Endothelial cell of umbilical vein (primary cell): ENCODE results near the gene COL7A1.
"Not testable (repeated sequence)": the region's sequence is repeated elsewhere in the genome, so short reads cannot be mapped to it uniquely, and the experiment has no call there.

ENCODE experiments used
- EZH2 ChIP-seq: IDR thresholded peaks from 2 replicates; pipeline ENCODE4 v1.6.1; 2012; ENCODE audit warnings: borderline replicate concordance, low read depth, mild to moderate bottlenecking, moderate library complexity, low read length, inconsistent platforms; ENCODE audit not compliant: severe bottlenecking
- GATA2 ChIP-seq: IDR thresholded peaks from 2 replicates; pipeline ENCODE4 v1.7.0; 2011; ENCODE audit warnings: low read depth, mild to moderate bottlenecking, moderate library complexity, mixed read lengths, low read length; ENCODE audit not compliant: insufficient read length, insufficient read depth
- JUN ChIP-seq: IDR thresholded peaks from 2 replicates; pipeline ENCODE4 v1.6.1; 2011; ENCODE audit warnings: borderline replicate concordance, low read depth; ENCODE audit not compliant: insufficient read length, insufficient read depth
- MYC ChIP-seq: IDR thresholded peaks from one replicate; pipeline ENCODE4 v1.6.1; 2011; ENCODE audit warnings: mild to moderate bottlenecking, low read depth, low read length
- POLR2A ChIP-seq: IDR thresholded peaks from 2 replicates; pipeline ENCODE4 v1.6.1; 2012; ENCODE audit warnings: low read depth, mild to moderate bottlenecking, control low read depth, low read length
- POLR2AphosphoS5 ChIP-seq: IDR thresholded peaks from 2 replicates; pipeline ENCODE4 v1.6.1; 2012; ENCODE audit warnings: low read depth, mild to moderate bottlenecking, control low read depth, low read length, moderate library complexity; ENCODE audit not compliant: insufficient read depth
- TF ChIP-seq, protein P1 (sequence below), 2 donors: IDR thresholded peaks; 1 replicate in 1 of 2; 2 replicates in 1 of 2; pipeline ENCODE4 v1.5.1; 2011; ENCODE audit warnings: low read length in 2 of 2, mild to moderate bottlenecking in 2 of 2, moderate library complexity in 2 of 2, control low read depth in 1 of 2, inconsistent platforms in 1 of 2, low read depth in 1 of 2; ENCODE audit not compliant: insufficient read depth in 1 of 2; ENCODE audit errors: extremely low read depth in 1 of 2
- TF ChIP-seq, protein P2 (sequence below): IDR thresholded peaks from 2 replicates; pipeline ENCODE4 v1.6.1; 2011; ENCODE audit not compliant: insufficient read depth, insufficient read length

DNA sequence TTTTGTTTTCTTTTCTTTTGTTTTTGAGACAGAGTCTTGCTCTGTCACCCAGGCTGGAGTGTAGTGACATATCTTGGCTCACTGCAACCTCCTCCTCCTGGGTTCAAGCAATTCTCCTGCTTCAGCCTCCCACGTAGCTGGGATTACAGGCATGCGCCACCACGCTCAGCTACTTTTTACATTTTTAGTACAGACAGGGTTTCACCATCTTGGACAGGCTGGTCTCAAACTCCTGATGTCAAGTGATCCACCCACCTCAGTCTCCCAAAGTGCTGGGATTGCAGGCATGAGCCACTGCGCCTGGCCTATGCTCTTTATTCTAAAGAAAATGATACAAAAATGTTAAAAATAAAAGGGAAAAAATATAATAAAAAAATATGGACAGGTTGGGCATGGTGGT, 64.4 kb downstream of the COL7A1 start:
- not testable (repeated sequence) for TF ChIP-seq POLR2A, EZH2, POLR2AphosphoS5, MYC, JUN, GATA2
- TF ChIP-seq, protein P1, sequence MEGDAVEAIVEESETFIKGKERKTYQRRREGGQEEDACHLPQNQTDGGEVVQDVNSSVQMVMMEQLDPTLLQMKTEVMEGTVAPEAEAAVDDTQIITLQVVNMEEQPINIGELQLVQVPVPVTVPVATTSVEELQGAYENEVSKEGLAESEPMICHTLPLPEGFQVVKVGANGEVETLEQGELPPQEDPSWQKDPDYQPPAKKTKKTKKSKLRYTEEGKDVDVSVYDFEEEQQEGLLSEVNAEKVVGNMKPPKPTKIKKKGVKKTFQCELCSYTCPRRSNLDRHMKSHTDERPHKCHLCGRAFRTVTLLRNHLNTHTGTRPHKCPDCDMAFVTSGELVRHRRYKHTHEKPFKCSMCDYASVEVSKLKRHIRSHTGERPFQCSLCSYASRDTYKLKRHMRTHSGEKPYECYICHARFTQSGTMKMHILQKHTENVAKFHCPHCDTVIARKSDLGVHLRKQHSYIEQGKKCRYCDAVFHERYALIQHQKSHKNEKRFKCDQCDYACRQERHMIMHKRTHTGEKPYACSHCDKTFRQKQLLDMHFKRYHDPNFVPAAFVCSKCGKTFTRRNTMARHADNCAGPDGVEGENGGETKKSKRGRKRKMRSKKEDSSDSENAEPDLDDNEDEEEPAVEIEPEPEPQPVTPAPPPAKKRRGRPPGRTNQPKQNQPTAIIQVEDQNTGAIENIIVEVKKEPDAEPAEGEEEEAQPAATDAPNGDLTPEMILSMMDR (IDR thresholded peaks at IDR 0.05; ENCODE audit: extremely low read depth in 1 of 2, insufficient read depth in 1 of 2, low read depth in 1 of 2, low read length in 2 of 2): not testable (repeated sequence)
- TF ChIP-seq, protein P2, sequence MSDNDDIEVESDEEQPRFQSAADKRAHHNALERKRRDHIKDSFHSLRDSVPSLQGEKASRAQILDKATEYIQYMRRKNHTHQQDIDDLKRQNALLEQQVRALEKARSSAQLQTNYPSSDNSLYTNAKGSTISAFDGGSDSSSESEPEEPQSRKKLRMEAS: not testable (repeated sequence)
